GM12873 (cell line): Measurements from ENCODE around the gene ABCC1.

Experiments used
- CTCF ChIP-seq: IDR thresholded peaks from 2 replicates; pipeline ENCODE4 v1.5.1; 2012; ENCODE audit warnings: low read depth, mild to moderate bottlenecking, moderate library complexity, low read length, control low read depth; ENCODE audit not compliant: insufficient read depth; ENCODE audit errors: missing control alignments

The ABCC1 gene

GRCh38 chr16:16171332-16171919 lies 222.0 kb downstream of the ABCC1 start:
- no peak for TF ChIP-seq CTCF

GRCh38 chr16:16172991-16173390 lies 223.6 kb downstream of the ABCC1 start:
- no peak for TF ChIP-seq CTCF

GRCh38 chr16:16175296-16175695 lies 225.9 kb downstream of the ABCC1 start:
- TF ChIP-seq CTCF, result no peak

GRCh38 chr16:16176328-16176727 lies 226.9 kb downstream of the ABCC1 start:
- TF ChIP-seq CTCF, result no peak

GRCh38 chr16:16178455-16179162 lies 229.2 kb downstream of the ABCC1 start:
- TF ChIP-seq CTCF, result no peak

- TF ChIP-seq CTCF, result no peak
These were observed 233.5 kb downstream of the ABCC1 start for GRCh38 chr16:16182918-16183317.

GRCh38 chr16:16183562-16183961 lies 234.1 kb downstream of the ABCC1 start:
- TF ChIP-seq CTCF, result peak; percentile 54
